WTC11 (cell line): ENCODE data around the gene NUP62.

ENCODE experiments used
- NFE2L1 ChIP-seq: sonication (generic); formaldehyde crosslinking; IDR thresholded peaks from 2 replicates; pipeline ENCODE4 v1.8.1; 2023; ENCODE audit warnings: missing genetic modification reagents
- TEAD4 ChIP-seq: sonication (generic); formaldehyde crosslinking; IDR thresholded peaks from 2 replicates; pipeline ENCODE4 v1.8.0; 2022; ENCODE audit warnings: mild to moderate bottlenecking, missing genetic modification reagents
- TF ChIP-seq, protein P1 (sequence below): fragments of 200-600 bp; IDR thresholded peaks from 2 replicates; pipeline ENCODE4 v1.8.0; 2022; ENCODE audit warnings: antibody characterized with exemption
- TF ChIP-seq, protein P2 (sequence below): fragments of 250-450 bp; sonication (Bioruptor Pico); IDR thresholded peaks from 2 replicates; pipeline ENCODE4 v1.9.0; 2021; ENCODE audit warnings: mild to moderate bottlenecking

DNA sequence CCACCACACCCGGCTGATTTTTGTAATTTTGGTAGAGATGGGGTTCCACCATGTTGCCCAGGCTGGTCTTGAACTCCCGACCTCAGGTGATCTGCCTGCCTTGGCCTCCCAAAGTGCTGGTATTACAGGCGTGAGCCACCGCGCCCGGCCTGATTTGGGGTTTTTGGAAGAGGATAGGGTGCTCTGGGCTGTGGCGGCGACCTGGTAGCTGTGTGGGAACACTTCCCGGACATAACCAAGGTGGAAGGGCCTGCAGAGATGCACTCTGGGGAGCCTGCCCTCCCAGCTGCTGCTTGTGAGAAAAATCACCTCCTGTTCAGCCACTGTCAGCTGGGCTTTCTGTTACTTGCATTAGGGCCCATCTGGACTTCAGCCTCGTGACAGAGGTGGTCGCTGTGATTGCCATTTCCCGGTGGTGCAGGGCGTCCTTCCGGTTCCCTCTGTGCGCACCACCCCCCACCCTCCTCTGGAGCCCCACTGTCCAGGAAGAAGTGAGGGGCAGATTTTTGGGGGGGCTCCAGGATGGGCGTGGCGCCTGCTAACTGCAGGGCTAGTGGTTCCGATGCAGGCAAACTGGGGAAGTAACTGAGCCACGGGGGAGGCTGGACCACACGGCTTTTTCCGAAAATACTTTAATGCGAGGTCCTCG lies 40.1 kb downstream of the NUP62 start:
- TF ChIP-seq, protein P1, sequence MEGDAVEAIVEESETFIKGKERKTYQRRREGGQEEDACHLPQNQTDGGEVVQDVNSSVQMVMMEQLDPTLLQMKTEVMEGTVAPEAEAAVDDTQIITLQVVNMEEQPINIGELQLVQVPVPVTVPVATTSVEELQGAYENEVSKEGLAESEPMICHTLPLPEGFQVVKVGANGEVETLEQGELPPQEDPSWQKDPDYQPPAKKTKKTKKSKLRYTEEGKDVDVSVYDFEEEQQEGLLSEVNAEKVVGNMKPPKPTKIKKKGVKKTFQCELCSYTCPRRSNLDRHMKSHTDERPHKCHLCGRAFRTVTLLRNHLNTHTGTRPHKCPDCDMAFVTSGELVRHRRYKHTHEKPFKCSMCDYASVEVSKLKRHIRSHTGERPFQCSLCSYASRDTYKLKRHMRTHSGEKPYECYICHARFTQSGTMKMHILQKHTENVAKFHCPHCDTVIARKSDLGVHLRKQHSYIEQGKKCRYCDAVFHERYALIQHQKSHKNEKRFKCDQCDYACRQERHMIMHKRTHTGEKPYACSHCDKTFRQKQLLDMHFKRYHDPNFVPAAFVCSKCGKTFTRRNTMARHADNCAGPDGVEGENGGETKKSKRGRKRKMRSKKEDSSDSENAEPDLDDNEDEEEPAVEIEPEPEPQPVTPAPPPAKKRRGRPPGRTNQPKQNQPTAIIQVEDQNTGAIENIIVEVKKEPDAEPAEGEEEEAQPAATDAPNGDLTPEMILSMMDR: no peak
- TF ChIP-seq TEAD4 (CRISPR knock-in tag) (no peak), NFE2L1 (CRISPR knock-in tag) (no peak)
- TF ChIP-seq, protein P2, sequence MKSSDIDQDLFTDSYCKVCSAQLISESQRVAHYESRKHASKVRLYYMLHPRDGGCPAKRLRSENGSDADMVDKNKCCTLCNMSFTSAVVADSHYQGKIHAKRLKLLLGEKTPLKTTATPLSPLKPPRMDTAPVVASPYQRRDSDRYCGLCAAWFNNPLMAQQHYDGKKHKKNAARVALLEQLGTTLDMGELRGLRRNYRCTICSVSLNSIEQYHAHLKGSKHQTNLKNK (CRISPR knock-in tag): no peak
